AG04449 (cell line): Measurements from ENCODE around the gene ANKRD42.

ENCODE experiments used
- CTCF ChIA-PET: fragments of 350-600 bp; formaldehyde crosslinking; extraction: SDS; loops from one replicate; lab custom pipeline; 2021; ENCODE audit warnings: antibody characterized with exemption; lab: Yijun Ruan, JAX
- POLR2A ChIA-PET: fragments of 400-600, 350-600 bp; formaldehyde crosslinking; extraction: SDS; loops from one replicate; lab custom pipeline; 2020; ENCODE audit warnings: antibody characterized with exemption, inconsistent platforms; lab: Yijun Ruan, JAX
- DNase-seq: peaks from one replicate; pipeline ENCODE4 v3.0.0-alpha.2; 2010; ENCODE audit warnings: low read depth, low spot score
- H3K4me3 ChIP-seq: 2 replicates; pipeline ENCODE4 v1.5.1; 2011; ENCODE audit warnings: low read depth, mild to moderate bottlenecking, control low read depth, low read length
- TF ChIP-seq, protein P1 (sequence below): IDR thresholded peaks from one replicate; pipeline ENCODE4 v1.5.1; 2011; ENCODE audit warnings: mild to moderate bottlenecking, moderate library complexity, low read length, control low read depth, inconsistent platforms; ENCODE audit not compliant: insufficient read depth; ENCODE audit errors: missing control alignments

ANKRD42 gene

DNA sequence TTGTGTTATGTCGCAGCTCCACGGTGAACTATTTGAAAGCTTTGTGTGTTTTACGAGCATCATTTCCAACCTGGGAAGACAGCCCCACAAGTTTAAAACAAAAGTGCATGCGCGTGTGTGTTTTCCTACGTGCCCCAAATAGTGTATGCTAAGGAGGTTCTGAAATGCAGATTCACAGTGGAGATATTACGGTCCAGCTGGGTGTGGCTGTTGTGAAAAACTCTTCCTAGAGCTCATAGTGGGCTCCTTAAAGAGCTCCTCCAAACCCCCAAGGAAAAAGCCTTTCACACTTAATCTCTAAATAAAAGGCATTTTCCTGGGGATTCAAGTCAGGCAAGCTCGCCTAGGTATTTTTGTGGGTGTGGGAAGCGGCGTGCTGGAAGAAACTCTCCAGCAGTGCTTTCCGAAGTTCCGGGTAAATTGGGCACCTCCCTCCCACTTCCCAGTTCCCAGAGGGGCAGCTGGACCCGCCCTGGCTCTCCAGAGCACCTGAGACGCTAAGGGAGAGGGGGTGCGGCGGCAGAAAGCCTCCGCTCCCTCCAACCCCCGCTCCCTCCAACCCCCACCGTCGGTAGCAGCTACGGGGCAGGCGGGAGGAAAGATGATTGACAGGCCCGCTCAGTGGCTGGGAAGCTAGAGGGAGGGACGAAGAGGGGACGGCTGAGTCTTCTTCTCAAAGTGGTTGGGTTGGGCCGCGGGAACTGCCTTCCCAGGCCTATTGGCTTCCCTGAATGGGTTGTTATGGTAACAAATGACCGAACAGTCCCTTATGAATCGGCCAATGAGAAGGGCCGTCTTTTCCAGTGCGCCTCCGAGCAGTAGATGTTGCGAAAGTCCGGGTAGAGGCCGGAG lies 37.1 kb upstream of the ANKRD42 start:
- TF ChIP-seq, protein P1, sequence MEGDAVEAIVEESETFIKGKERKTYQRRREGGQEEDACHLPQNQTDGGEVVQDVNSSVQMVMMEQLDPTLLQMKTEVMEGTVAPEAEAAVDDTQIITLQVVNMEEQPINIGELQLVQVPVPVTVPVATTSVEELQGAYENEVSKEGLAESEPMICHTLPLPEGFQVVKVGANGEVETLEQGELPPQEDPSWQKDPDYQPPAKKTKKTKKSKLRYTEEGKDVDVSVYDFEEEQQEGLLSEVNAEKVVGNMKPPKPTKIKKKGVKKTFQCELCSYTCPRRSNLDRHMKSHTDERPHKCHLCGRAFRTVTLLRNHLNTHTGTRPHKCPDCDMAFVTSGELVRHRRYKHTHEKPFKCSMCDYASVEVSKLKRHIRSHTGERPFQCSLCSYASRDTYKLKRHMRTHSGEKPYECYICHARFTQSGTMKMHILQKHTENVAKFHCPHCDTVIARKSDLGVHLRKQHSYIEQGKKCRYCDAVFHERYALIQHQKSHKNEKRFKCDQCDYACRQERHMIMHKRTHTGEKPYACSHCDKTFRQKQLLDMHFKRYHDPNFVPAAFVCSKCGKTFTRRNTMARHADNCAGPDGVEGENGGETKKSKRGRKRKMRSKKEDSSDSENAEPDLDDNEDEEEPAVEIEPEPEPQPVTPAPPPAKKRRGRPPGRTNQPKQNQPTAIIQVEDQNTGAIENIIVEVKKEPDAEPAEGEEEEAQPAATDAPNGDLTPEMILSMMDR = no peak
- peak overlapping the region; percentile 73 for H3K4me3 ChIP-seq
- ChIA-PET CTCF (interaction anchor here (0.9 to 1.4 kb wide), 2 partner anchors 20 to 67 kb away, joined by 3 read pairs; no protein-coding TSS in a partner anchor), POLR2A (interaction anchor here (0.9 to 2.5 kb wide), 10 partner anchors 8 to 255 kb away, joined by 3 to 18 read pairs (median 5); partner anchors contain the start of genes DDIAS, PRCP and RAB30)
- peak; percentile 99 for DNase-seq

DNA sequence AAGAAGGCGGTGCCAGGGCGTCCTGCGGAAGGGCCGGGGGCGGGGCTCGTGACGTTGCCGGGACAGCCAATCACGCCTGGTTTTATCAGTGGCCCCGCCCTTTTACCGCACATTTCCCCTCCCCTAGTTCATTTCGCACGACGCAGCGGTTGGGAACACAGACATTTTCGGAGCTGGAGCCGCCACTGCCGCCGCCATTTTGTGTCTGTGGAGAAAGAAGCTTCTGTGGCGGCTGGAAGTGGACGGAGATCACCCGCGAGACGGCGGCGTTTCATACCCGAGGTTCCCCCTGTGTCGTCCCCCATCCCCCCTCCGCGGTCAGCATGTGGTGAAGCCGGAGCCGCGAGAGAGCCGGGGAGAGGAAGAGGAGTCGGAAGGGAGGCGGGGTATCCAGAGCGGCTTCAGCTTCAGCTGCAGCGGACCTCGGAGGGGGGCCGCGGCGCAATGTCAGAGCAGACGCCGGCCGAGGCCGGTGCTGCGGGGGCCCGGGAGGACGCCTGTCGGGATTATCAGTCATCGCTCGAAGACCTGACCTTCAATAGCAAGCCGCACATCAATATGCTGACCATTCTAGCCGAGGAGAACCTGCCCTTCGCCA lies 36.4 kb upstream of the ANKRD42 start, which contains the start of gene PCF11:
TSS of gene PCF11 (plus strand) at position 136 of the 598 bp plus-strand sequence. CDS start at position 445, 309 bp downstream.
- CTCF ChIA-PET = interaction anchor here (0.9 kb wide), 1 partner anchor 20 kb away, joined by 3 read pairs; no protein-coding TSS in a partner anchor
- POLR2A ChIA-PET = interaction anchor here (0.9 to 2.5 kb wide), 10 partner anchors 9 to 256 kb away, joined by 3 to 18 read pairs (median 5); partner anchors contain the start of genes DDIAS, PRCP and RAB30
- H3K4me3 ChIP-seq = peak within 1 kb of the TSS; percentile 84
- TF ChIP-seq, protein P1 = no peak
- no peak for DNase-seq

DNA sequence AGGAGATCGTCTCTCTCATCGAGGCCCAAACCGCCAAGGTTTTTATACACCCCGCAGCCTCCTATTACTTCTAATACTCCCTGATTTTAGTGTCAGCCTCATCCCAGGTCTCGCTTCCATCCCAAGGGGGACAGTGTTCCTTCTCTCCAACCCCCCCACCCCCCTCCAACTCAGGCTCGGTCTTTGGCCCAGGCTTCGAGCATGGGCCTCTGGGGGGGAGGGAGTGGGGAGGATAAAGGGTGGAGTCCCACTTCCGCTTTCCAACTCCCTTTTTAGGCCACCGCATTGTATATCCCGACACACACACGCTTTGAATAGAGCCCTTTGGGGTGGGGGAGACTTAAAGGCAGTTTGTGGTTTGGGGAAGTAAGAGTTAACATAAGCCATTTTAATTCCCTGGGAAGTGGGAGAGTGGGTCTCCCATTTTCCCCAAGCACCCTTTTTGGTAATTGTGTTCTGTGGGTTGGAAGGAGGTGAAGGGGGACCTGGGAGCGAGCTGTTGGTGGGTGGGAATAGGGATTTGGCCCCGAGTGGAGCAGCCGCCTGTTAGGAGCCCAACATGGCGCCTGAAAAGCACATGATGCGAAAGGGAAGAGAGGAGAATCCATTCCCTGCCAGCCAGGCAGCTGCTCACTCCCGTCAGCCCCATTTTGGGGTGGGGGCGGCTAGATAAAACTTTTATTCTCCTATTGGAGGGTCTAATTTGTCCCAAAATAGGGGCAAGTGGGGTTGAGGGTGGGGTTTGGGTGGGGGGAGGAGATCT lies 35.7 kb upstream of the ANKRD42 start:
- ChIA-PET POLR2A (interaction anchor here (1.0 to 2.5 kb wide), 6 partner anchors 21 to 257 kb away, joined by 3 to 18 read pairs (median 8); partner anchors contain the start of genes DDIAS, PRCP and RAB30), CTCF (no interaction called here)
- peak overlapping the region; percentile 84 for H3K4me3 ChIP-seq
- no peak for DNase-seq
- TF ChIP-seq, protein P1 = no peak

DNA sequence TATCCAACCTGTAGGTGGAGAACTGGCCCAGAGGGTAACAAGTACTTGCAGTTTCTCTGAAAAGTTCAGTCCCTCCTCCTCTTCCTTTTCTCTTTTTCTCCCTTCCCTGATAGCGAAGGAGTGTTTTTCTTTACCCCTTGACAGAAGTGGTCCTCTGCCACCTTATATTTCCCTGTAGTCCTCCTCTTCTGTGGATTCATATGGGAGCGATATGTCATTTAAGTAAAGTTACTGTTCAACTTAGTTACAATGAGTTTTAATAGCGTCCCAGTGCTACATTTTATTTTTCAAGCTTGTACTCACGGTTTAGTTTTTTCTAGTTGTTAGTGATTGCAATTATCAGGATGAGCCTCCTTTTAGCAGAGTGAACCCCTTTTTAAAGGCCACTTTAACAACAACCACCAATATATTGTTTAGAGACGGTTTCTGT lies 35.1 kb upstream of the ANKRD42 start:
- no peak for DNase-seq
- ChIA-PET CTCF (interaction anchor here (2.0 kb wide), 1 partner anchor 251 kb away, joined by 6 read pairs; no protein-coding TSS in a partner anchor), POLR2A (interaction anchor here (0.6 kb wide), 1 partner anchor 23 kb away, joined by 3 read pairs; no protein-coding TSS in a partner anchor)

More for the DNA sequence above, 35.1 kb upstream of the ANKRD42 start:
- TF ChIP-seq, protein P1 = no peak
- peak overlapping the region; percentile 84 for H3K4me3 ChIP-seq
